Small intestine (tissue), 7 donors: ENCODE measurements around the gene C16orf95. TPM values are rescaled to one million over a fixed set of nuclear protein-coding genes. Genes with fewer than 3 reads are reported as not detected.

Source experiments
- DNase-seq, 2 donors: peaks; one replicate each; pipeline versions ENCODE4 v3.0.0 to v3.0.0-alpha.2; 2013
- FAIRE-seq: peaks from 2 replicates; lab custom pipeline; 2012; peaks lifted over from hg19 to GRCh38; lab: Jason Lieb, UNC
- H3K27ac ChIP-seq, 3 donors: one replicate each; pipeline ENCODE4 v1.5.1; 2013; ENCODE audit warnings: low read length in 2 of 3, mild to moderate bottlenecking in 2 of 3, control low read depth in 1 of 3, inconsistent platforms in 1 of 3, low read depth in 1 of 3, moderate library complexity in 1 of 3
- H3K27me3 ChIP-seq, 3 donors: one replicate each; pipeline ENCODE4 v1.6.1; 2013; ENCODE audit warnings: low read length in 3 of 3, inconsistent platforms in 1 of 3; ENCODE audit not compliant: control insufficient read depth in 3 of 3, insufficient read depth in 3 of 3
- H3K36me3 ChIP-seq, 3 donors: one replicate each; pipeline ENCODE4 v1.6.1; 2013; ENCODE audit warnings: low read length in 3 of 3, inconsistent platforms in 1 of 3, low read depth in 1 of 3, mild to moderate bottlenecking in 1 of 3, moderate library complexity in 1 of 3; ENCODE audit not compliant: control insufficient read depth in 3 of 3, insufficient read depth in 2 of 3
- H3K4me1 ChIP-seq, 3 donors: one replicate each; pipeline ENCODE4 v1.6.1; 2013; ENCODE audit warnings: low read length in 2 of 3, inconsistent platforms in 1 of 3, low read depth in 1 of 3, mild to moderate bottlenecking in 1 of 3, moderate library complexity in 1 of 3; ENCODE audit not compliant: control insufficient read depth in 3 of 3, insufficient read depth in 2 of 3
- H3K4me3 ChIP-seq, 3 donors: one replicate each; pipeline ENCODE4 v1.5.1; 2013; ENCODE audit warnings: low read length in 3 of 3, control low read depth in 1 of 3, inconsistent platforms in 1 of 3, low read depth in 1 of 3, mild to moderate bottlenecking in 1 of 3, moderate library complexity in 1 of 3
- H3K9me3 ChIP-seq, 2 donors: one replicate each; pipeline ENCODE4 v1.6.1; 2013; ENCODE audit warnings: low read depth in 1 of 2, low read length in 1 of 2; ENCODE audit not compliant: control insufficient read depth in 2 of 2, insufficient read depth in 1 of 2
- WGBS, 3 donors: extraction: QIAGEN DNeasy Blood & Tissue Kit; methylation state at CpG; one replicate each; pipeline ENCODE4 v1.1.7; 2013; 5-methylcytosine and 5-hydroxymethylcytosine counted together
- polyA plus RNA-seq, 4 donors: library from polyadenylated mRNA; stranded (reverse) in 3 of 4; unstranded in 1 of 4; fragments of 200-250 nt in 3 of 4; fragments of 120-200 nt in 1 of 4; gene quantifications; one replicate each; pipeline versions ENCODE4 v1.2.1 to v1.2.3, GENCODE V29; 2013
- donor health status: healthy with polysubstance abuse.
- donor health status: control.
- donor health status: control.
- donor health status: Bipolar disorder and iron deficiency.
- donor health status: healthy.

Gene C16orf95
- polyA plus RNA-seq, 4 donors, result 2.2 to 4.8 (median 3.5) TPM

DNA sequence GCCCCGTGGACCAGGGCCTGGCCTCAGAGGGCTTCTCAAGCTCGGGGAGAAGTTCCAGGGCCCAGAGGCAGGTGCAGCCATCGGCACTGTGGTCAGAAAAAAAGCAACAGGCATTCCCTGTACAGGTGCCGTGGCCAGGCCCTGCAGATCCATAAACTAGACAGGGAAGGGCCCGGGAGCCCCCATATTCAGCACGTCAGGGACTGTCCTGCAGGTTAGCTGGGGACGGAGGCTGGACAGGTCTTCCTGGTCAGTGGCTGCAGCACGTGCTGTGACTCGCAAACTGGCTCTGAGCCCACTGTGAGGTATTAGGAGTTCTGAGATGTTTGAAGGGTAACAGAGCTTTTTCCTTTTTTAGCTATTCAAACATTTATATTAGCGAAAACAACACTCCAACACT, 15.0 kb upstream of the C16orf95 start:
- peaks cover 27 to 93% (median 32%) of the 10 kb centered on the region in 3 donors for H3K36me3 ChIP-seq
- DNase-seq (no peak), FAIRE-seq (no peak)
- no peaks in the 10 kb centered on the region for H3K9me3 ChIP-seq
- no peaks in the 10 kb centered on the region for H3K4me1 ChIP-seq
- WGBS, 3 donors, result 80 to 86% (median 85%) methylated on average over 10 of the region's 10 CpGs
- no peak overlapping the region for H3K27ac ChIP-seq
- no peak overlapping the region for H3K4me3 ChIP-seq
- no peaks in the 10 kb centered on the region for H3K27me3 ChIP-seq

DNA sequence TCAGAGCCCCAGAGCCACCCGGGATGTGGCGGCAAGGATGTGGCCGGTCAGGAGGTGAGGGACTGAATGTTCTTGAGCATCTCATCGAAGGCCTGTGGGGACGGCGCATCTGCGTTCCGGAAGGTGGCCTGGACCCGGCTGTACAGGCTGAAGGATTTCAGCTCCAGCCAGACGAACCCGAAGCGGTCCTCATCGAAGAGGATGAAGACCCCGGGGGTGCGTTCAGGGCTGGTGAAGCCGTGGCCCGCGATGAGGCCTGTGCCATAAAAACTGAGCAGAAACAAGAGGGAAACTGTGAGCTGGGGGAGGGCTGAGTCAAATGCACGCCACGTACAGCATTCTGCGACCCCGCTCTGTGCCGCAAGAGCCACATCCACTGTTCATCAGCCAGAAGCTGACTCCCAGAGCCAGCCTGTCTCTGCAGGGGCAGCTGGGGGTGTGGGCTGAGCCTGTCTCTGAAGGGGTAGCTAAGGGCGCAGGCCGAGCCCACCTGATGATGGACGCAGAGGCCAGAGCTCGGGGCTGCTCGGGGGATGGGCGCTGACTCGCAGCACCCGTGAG, 14.1 kb upstream of the C16orf95 start:
- DNase-seq, result no peak
- H3K36me3 ChIP-seq, result peaks cover 24 to 94% (median 32%) of the 10 kb centered on the region in 3 donors

DNA sequence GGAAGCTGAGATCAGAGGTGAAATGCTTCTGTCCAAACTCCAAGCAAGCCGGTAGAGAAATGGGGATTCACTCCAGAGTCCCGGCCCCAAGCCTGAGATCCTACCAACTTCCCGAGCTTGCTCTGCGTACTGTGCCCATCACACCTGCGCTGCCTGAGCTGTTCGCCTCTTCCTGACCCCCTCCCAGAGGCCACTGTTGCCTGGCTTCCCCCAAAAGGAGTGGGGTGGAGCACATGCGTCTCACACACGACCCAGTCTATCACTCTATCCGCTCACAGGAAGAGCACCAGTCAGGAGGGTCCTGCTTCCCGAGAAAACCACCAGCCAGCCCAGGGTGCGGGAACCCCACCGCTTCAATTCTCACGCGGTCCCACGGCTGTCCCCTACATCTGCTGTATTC, 13.5 kb upstream of the C16orf95 start:
- DNase-seq, result no peak
- FAIRE-seq, result no peak
- Histone ChIP-seq H3K9me3 (no peaks in the 10 kb centered on the region), H3K4me3 (no peak overlapping the region), H3K36me3 (peaks cover 19 to 91% (median 27%) of the 10 kb centered on the region in 3 donors), H3K27ac (no peak overlapping the region), H3K4me1 (no peaks in the 10 kb centered on the region), H3K27me3 (no peaks in the 10 kb centered on the region)
- WGBS, 3 donors, result 84 to 96% (median 93%) methylated on average over 15 of the region's 15 CpGs

More for the DNA sequence above, 14.1 kb upstream of the C16orf95 start:
- H3K4me1 ChIP-seq, result no peaks in the 10 kb centered on the region
- H3K27me3 ChIP-seq, result no peaks in the 10 kb centered on the region
- H3K4me3 ChIP-seq, result no peak overlapping the region
- FAIRE-seq, result no peak
- H3K9me3 ChIP-seq, result no peaks in the 10 kb centered on the region
- no peak overlapping the region for H3K27ac ChIP-seq
- WGBS, 3 donors, result 94 to 95% (median 94%) methylated on average over 31 of the region's 31 CpGs

DNA sequence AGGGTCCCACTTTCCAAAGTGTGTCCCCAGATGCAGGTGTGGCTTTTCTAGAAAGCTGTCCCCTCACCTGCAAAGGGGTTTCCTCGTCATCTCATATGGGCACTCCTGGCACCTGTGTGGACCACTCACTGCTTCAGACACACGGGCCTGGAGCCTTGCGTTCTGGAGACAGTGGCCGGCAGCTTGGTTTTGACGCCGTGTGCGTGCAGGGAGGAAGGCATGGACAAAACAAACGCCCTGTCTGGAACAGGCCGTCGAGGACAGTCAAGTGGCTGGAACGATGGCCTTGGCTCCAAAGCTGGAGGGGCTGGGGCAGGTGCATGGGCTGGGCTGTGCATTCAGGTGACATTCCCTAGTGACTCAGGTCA, 13.0 kb upstream of the C16orf95 start:
- Histone ChIP-seq H3K9me3 (no peaks in the 10 kb centered on the region), H3K4me1 (no peaks in the 10 kb centered on the region), H3K27ac (no peak overlapping the region), H3K27me3 (no peaks in the 10 kb centered on the region), H3K4me3 (no peak overlapping the region), H3K36me3 (peaks cover 18 to 90% (median 26%) of the 10 kb centered on the region in 3 donors)
- WGBS, 3 donors, result 93 to 94% (median 94%) methylated on average over 11 of the region's 11 CpGs
- DNase-seq (no peak), FAIRE-seq (no peak)

DNA sequence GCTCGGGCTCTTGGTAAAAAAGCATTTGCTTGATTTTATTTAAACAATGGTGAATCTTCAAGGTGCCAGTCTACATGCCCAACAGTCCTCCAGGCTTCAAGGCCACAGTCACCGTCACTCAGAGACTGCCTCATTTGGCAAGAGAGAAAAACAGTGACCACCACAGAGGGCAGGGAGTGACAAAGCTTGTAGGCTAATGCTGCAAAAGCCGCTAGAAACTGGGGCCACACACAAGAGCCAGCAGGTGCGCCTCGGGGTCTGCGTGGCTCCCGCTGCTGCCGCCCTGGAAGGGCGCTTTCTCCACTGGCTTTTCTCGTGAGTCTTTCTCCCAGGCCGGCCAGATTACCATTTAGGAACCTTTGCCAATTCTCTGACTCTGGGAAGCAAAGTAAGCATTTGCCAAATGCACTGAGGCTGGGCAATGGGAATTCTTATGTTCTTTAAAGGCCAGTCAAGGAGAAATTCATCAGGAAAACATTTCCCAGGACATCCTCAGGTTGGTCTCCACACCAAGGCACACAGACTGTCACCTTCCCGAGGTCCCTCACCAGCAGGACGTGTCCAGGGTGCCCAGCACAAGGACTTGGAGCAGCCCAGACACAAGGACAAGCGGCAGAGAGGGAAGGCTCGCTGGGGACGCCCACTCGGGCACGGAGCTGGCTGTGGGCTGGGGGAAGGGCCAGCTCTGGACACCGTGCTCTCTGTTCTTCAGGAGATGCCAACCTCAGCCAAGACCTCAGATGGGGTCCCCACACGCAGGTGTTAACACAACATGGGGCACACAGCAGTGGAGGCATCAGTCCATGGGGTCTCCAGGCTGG, 12.5 kb upstream of the C16orf95 start:
- Histone ChIP-seq H3K4me3 (no peak overlapping the region), H3K9me3 (no peaks in the 10 kb centered on the region), H3K4me1 (no peaks in the 10 kb centered on the region), H3K27me3 (no peaks in the 10 kb centered on the region), H3K27ac (no peak overlapping the region), H3K36me3 (peaks cover 13 to 87% (median 25%) of the 10 kb centered on the region in 3 donors)
- DNase-seq (no peak), FAIRE-seq (no peak)
- 91 to 94% (median 93%) methylated on average over 20 of the region's 20 CpGs for WGBS, 3 donors

DNA sequence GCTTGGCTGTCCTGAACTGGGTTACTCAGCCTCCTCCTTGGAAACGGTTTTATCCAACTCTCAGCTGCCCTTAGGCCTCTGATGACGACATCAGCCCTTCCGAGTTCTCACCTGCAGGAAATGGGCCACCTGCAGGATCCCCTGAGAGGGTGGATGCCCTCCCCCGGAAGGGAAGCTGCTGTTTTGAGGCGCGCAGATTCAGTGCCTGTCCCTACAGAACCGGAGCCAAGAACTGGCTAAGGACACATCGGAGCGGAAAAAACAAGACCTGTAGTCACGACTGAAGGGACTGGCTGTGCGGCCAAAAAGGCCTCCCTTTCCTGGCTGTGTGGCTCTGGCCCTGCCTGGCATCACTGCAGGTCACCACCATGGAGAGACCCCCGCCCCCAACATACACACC, 11.7 kb upstream of the C16orf95 start:
- Histone ChIP-seq H3K27me3 (no peaks in the 10 kb centered on the region), H3K27ac (no peak overlapping the region), H3K9me3 (no peaks in the 10 kb centered on the region), H3K4me1 (no peaks in the 10 kb centered on the region), H3K36me3 (peaks cover 13 to 85% (median 18%) of the 10 kb centered on the region in 3 donors), H3K4me3 (no peak overlapping the region)
- DNase-seq, result no peak
- WGBS, 3 donors, result 52 to 77% (median 70%) methylated on average over 12 of the region's 12 CpGs
- no peak for FAIRE-seq

DNA sequence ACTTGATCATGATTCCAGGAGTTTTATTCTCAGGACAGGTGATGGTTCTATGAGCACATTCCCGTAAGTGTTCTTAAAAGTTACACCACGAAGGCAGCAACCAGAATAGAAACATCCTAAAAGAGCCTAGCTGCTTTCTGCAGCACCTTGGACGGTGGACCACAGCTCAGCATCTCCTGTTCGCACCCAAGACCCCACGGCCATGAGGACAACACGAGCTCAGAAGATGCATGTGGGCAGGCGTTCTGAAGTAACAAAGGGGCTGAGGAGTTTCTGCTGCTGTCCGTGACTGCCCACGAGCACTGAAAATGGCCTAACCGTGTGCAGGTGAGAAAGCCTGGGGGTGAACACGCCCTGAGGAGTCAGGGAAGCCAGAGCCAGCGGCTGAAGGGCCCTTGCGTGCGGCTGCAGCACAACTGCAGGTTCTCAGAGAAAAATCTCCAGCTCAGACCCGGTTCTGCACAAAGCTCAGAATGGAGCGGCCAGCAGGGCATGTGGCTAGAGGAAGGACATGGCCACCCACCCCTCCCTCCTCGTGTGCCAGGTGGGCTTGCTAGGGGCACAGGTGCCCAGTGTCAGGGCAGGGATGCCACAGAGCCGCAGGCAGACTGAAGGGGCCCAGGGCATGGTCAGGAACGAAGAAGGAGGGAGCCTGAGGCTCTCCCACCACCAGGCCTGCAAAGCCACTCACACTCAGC, 10.8 kb upstream of the C16orf95 start:
- Histone ChIP-seq H3K4me3 (no peak overlapping the region), H3K36me3 (peaks cover 9 to 79% (median 10%) of the 10 kb centered on the region in 3 donors), H3K27me3 (no peaks in the 10 kb centered on the region), H3K9me3 (no peaks in the 10 kb centered on the region), H3K4me1 (no peaks in the 10 kb centered on the region), H3K27ac (no peak overlapping the region)
- 87 to 93% (median 90%) methylated on average over 18 to 19 of the region's 19 CpGs for WGBS, 3 donors
- no peak for DNase-seq
- FAIRE-seq, result no peak

DNA sequence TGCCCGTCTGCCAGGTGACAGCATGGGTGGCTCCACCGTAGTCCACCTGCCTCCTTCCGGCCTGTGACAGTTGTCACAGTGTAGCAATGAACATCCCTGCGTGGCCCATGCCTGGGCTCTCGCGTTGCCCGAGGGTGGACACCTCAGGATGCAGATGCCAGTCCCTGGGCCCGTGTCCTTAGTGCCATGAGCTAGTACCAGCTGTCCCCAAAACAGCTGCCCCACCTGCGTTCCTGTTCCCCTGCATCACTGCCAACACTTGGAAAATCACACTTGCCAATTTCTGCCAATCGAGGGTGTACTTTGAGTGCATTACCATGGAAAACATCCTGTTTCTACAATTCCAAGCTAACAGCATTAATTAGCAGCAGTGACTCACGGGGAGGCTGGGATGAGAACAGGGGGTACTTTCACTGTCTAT, 9.0 kb upstream of the C16orf95 start:
- Histone ChIP-seq H3K9me3 (no peaks in the 10 kb centered on the region), H3K27me3 (no peaks in the 10 kb centered on the region), H3K4me1 (no peaks in the 10 kb centered on the region), H3K4me3 (no peak overlapping the region), H3K27ac (no peak overlapping the region), H3K36me3 (peaks cover 5 to 66% (median 7%) of the 10 kb centered on the region in 3 donors)
- no peak for DNase-seq
- no peak for FAIRE-seq
- WGBS, 3 donors, result 74 to 80% (median 77%) methylated on average over 11 of the region's 11 CpGs
